ENCODE results near the gene GYPC.

The GYPC gene

DNA sequence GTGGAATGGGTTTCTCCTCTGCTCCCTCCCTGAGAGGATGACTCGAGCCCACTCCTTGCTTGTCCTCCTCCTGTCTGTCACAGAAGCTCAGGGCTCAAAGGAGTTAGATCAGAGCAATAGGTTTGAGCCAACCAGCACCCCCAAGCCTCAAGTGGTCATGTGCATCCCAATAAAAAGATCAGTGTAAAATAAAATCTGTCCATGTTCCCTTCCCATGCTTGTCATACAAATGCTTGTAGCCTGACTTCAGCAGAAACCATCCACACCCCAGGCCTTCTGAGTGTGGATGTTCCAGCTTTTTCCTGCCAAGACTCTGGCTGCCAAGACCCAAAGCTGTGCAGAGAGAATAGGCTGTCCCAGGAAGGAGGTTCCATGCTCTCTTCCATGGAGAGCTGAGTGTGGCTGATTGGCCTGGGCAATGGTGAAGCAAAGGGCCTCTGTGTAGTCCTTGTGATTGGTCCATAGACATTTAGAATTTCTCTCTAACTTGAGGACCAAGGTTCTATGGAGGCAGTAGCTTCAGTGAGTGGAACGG is 67.4 kb downstream of the GYPC start:
- no peak overlapping the region for H3K27ac ChIP-seq (ENCODE audit: low read depth, low read length)
- no peak overlapping the region for H3K9ac ChIP-seq (ENCODE audit: low read depth in 1 of 2, low read length in 2 of 2)
- no peaks in the 10 kb centered on the region for H3K36me3 ChIP-seq (ENCODE audit: control insufficient read depth in 1 of 2, insufficient read depth in 2 of 2, low read length in 2 of 2)
- H3K4me3 ChIP-seq (ENCODE audit: low read depth in 1 of 2, low read length in 2 of 2), result no peak overlapping the region
- no peaks in the 10 kb centered on the region for H3K4me1 ChIP-seq (ENCODE audit: control insufficient read depth in 1 of 2, insufficient read depth in 2 of 2, low read length in 2 of 2)
- H3K27me3 ChIP-seq (ENCODE audit: control insufficient read depth in 1 of 2, insufficient read depth in 2 of 2, low read length in 2 of 2), result no peaks in the 10 kb centered on the region
- no peaks in the 10 kb centered on the region for H3K9me3 ChIP-seq (ENCODE audit: control insufficient read depth in 1 of 2, low read length in 2 of 2)

DNA sequence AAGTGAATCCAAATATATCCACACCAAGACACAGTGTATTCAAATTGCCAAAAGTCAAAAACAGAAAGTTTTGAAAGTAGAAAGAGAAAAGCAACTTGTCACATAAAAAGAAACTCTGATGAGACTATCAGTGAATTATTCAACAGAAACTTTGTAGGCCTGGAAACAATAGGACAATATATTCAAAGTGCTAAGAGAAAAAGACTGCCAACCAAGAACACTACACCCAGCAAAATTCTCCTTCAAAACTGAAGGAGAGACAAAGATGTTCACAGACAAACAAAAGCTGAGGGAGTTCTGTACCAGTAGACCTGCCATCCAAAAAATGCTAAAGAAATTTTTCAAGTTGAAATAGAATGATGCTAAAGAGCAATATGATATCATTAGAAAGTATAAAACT is 69.6 kb downstream of the GYPC start:
- H3K9ac ChIP-seq (ENCODE audit: low read depth in 1 of 2, low read length in 2 of 2), result no peak overlapping the region
- no peaks in the 10 kb centered on the region for H3K36me3 ChIP-seq (ENCODE audit: control insufficient read depth in 1 of 2, insufficient read depth in 2 of 2, low read length in 2 of 2)

DNA sequence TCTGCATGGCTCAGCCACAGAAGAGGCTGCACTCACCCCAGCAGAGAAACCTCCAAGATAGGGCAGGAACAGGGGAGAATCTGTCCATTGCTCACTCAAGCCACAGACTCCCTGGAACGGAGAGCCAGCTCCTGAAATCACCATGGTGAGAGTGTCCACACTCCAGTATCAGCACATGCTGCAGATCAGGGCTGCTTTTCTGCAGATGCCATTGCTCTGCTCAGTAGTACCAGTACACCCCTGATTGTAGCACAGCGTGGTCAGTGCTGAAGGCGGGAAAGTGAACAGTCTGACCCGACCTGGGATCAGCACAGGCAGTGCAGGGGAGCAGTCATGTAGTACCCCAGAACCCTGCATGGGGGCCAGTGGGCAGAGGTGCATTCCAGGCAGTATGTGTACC is 73.9 kb downstream of the GYPC start:
- Histone ChIP-seq H3K36me3 (ENCODE audit: control insufficient read depth in 1 of 2, insufficient read depth in 2 of 2, low read length in 2 of 2) (no peaks in the 10 kb centered on the region), H3K27me3 (ENCODE audit: control insufficient read depth in 1 of 2, insufficient read depth in 2 of 2, low read length in 2 of 2) (no peaks in the 10 kb centered on the region), H3K27ac (ENCODE audit: low read depth, low read length) (no peak overlapping the region)

More for the DNA sequence above, 69.6 kb downstream of the GYPC start:
- H3K4me1 ChIP-seq (ENCODE audit: control insufficient read depth in 1 of 2, insufficient read depth in 2 of 2, low read length in 2 of 2), result no peaks in the 10 kb centered on the region
- no peak overlapping the region for H3K4me3 ChIP-seq (ENCODE audit: low read depth in 1 of 2, low read length in 2 of 2)
- H3K9me3 ChIP-seq (ENCODE audit: control insufficient read depth in 1 of 2, low read length in 2 of 2), result no peaks in the 10 kb centered on the region
- H3K27me3 ChIP-seq (ENCODE audit: control insufficient read depth in 1 of 2, insufficient read depth in 2 of 2, low read length in 2 of 2), result no peaks in the 10 kb centered on the region
- no peak overlapping the region for H3K27ac ChIP-seq (ENCODE audit: low read depth, low read length)

DNA sequence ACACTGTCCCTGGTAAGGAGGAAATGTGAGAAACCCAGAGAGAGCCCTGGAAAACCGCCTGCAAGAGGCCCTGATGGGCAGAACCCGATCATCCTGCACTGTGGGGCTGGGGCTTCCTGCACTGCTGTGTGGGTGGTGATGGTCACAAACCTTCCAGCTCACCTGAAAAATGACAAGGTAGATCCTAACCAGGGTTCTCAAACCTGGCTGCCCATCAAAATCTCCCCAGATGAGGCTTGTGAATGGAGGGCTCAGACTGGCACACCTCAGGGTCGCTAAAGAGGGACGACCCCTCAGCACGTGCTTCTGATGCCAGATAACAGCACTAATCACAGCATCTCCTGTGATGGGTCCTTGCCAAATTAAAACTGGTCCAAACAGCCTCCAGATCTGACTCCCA is 74.7 kb downstream of the GYPC start:
- no peak overlapping the region for H3K27ac ChIP-seq (ENCODE audit: low read depth, low read length)
- no peaks in the 10 kb centered on the region for H3K4me1 ChIP-seq (ENCODE audit: control insufficient read depth in 1 of 2, insufficient read depth in 2 of 2, low read length in 2 of 2)
- H3K9ac ChIP-seq (ENCODE audit: low read depth in 1 of 2, low read length in 2 of 2), result no peak overlapping the region
- H3K9me3 ChIP-seq (ENCODE audit: control insufficient read depth in 1 of 2, low read length in 2 of 2), result no peaks in the 10 kb centered on the region
- no peaks in the 10 kb centered on the region for H3K36me3 ChIP-seq (ENCODE audit: control insufficient read depth in 1 of 2, insufficient read depth in 2 of 2, low read length in 2 of 2)
- no peaks in the 10 kb centered on the region for H3K27me3 ChIP-seq (ENCODE audit: control insufficient read depth in 1 of 2, insufficient read depth in 2 of 2, low read length in 2 of 2)
- H3K4me3 ChIP-seq (ENCODE audit: low read depth in 1 of 2, low read length in 2 of 2), result no peak overlapping the region

More for the DNA sequence above, 73.9 kb downstream of the GYPC start:
- no peaks in the 10 kb centered on the region for H3K4me1 ChIP-seq (ENCODE audit: control insufficient read depth in 1 of 2, insufficient read depth in 2 of 2, low read length in 2 of 2)
- no peak overlapping the region for H3K9ac ChIP-seq (ENCODE audit: low read depth in 1 of 2, low read length in 2 of 2)
- no peak overlapping the region for H3K4me3 ChIP-seq (ENCODE audit: low read depth in 1 of 2, low read length in 2 of 2)
- no peaks in the 10 kb centered on the region for H3K9me3 ChIP-seq (ENCODE audit: control insufficient read depth in 1 of 2, low read length in 2 of 2)

- Histone ChIP-seq H3K36me3 (ENCODE audit: control insufficient read depth in 1 of 2, insufficient read depth in 2 of 2, low read length in 2 of 2) (no peaks in the 10 kb centered on the region), H3K9me3 (ENCODE audit: control insufficient read depth in 1 of 2, low read length in 2 of 2) (no peaks in the 10 kb centered on the region), H3K4me3 (ENCODE audit: low read depth in 1 of 2, low read length in 2 of 2) (no peak overlapping the region), H3K27me3 (ENCODE audit: control insufficient read depth in 1 of 2, insufficient read depth in 2 of 2, low read length in 2 of 2) (no peaks in the 10 kb centered on the region), H3K9ac (ENCODE audit: low read depth in 1 of 2, low read length in 2 of 2) (no peak overlapping the region), H3K27ac (ENCODE audit: low read depth, low read length) (no peak overlapping the region), H3K4me1 (ENCODE audit: control insufficient read depth in 1 of 2, insufficient read depth in 2 of 2, low read length in 2 of 2) (no peaks in the 10 kb centered on the region)
These were observed 75.4 kb downstream of the GYPC start for GRCh38 chr2:126731353-126731752.

- Histone ChIP-seq H3K4me3 (ENCODE audit: low read depth in 1 of 2, low read length in 2 of 2) (no peak overlapping the region), H3K27me3 (ENCODE audit: control insufficient read depth in 1 of 2, insufficient read depth in 2 of 2, low read length in 2 of 2) (no peaks in the 10 kb centered on the region)
These were observed 76.8 kb downstream of the GYPC start for GRCh38 chr2:126732682-126733245.

DNA sequence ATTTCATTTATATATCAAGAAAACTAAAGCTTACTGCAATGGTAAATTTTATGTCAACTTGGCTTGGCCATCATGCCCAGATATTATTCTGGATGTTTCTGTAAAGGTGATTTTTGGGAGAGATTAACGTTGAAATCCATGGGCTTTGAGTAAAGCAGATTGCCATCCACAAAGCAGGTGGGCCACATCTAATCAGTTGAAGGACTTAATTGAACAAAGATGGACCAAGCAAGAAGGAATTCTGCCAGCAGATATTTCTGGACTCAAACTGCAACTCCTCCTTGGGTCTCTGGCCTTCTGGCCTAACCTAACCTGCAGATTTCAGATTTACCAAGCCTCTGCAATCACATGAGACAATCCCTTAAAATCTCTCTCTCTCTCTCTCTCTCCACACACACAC is 77.8 kb downstream of the GYPC start:
- Histone ChIP-seq H3K9me3 (ENCODE audit: control insufficient read depth in 1 of 2, low read length in 2 of 2) (no peaks in the 10 kb centered on the region), H3K27ac (ENCODE audit: low read depth, low read length) (no peak overlapping the region), H3K9ac (ENCODE audit: low read depth in 1 of 2, low read length in 2 of 2) (no peak overlapping the region), H3K27me3 (ENCODE audit: control insufficient read depth in 1 of 2, insufficient read depth in 2 of 2, low read length in 2 of 2) (no peaks in the 10 kb centered on the region), H3K4me1 (ENCODE audit: control insufficient read depth in 1 of 2, insufficient read depth in 2 of 2, low read length in 2 of 2) (no peaks in the 10 kb centered on the region), H3K36me3 (ENCODE audit: control insufficient read depth in 1 of 2, insufficient read depth in 2 of 2, low read length in 2 of 2) (no peaks in the 10 kb centered on the region), H3K4me3 (ENCODE audit: low read depth in 1 of 2, low read length in 2 of 2) (no peak overlapping the region)

More at GRCh38 chr2:126732682-126733245, 76.8 kb downstream of the GYPC start:
- Histone ChIP-seq H3K9me3 (ENCODE audit: control insufficient read depth in 1 of 2, low read length in 2 of 2) (no peaks in the 10 kb centered on the region), H3K27ac (ENCODE audit: low read depth, low read length) (no peak overlapping the region), H3K4me1 (ENCODE audit: control insufficient read depth in 1 of 2, insufficient read depth in 2 of 2, low read length in 2 of 2) (no peaks in the 10 kb centered on the region), H3K9ac (ENCODE audit: low read depth in 1 of 2, low read length in 2 of 2) (no peak overlapping the region), H3K36me3 (ENCODE audit: control insufficient read depth in 1 of 2, insufficient read depth in 2 of 2, low read length in 2 of 2) (no peaks in the 10 kb centered on the region)

DNA sequence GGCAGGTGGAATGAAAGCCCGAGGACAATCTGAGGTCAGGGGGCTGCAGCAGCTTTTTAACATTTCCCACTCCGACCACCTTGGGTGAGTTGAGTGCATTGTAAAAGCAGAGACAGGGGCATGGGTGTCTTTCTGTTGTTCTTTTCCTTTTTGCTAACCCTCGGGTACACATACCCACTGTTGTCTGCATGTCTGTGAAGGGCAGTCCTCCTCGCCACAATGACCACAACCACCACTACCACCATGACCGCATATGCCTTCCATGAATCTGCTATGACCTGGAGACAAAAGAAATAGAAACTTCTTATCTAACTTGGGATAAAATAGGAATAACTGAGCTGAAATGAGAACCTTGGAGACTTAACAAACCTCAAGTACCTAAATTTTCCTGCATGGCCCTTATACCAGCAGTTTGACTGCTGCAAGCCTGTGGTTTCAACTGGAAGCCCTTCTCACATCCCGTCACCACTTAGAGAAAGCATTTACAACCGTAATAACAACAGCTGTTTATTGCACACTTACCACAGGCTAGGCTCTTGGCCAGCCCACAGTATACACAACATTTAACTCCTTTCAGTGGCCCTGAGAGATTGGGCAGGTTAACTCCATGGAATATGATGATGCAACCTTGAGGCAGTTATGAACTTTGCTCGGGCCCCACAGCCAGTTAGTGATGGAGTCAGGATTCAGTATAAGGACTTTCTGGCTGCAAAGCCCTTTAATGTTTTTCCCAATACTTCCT is 80.3 kb downstream of the GYPC start:
- Histone ChIP-seq H3K9ac (ENCODE audit: low read depth in 1 of 2, low read length in 2 of 2) (no peak overlapping the region), H3K27me3 (ENCODE audit: control insufficient read depth in 1 of 2, insufficient read depth in 2 of 2, low read length in 2 of 2) (no peaks in the 10 kb centered on the region), H3K27ac (ENCODE audit: low read depth, low read length) (no peak overlapping the region)

GRCh38 chr2:126739141-126739540 is 83.2 kb downstream of the GYPC start:
- H3K4me1 ChIP-seq (ENCODE audit: control insufficient read depth in 1 of 2, insufficient read depth in 2 of 2, low read length in 2 of 2), result no peaks in the 10 kb centered on the region
- no peak overlapping the region for H3K27ac ChIP-seq (ENCODE audit: low read depth, low read length)
- no peaks in the 10 kb centered on the region for H3K27me3 ChIP-seq (ENCODE audit: control insufficient read depth in 1 of 2, insufficient read depth in 2 of 2, low read length in 2 of 2)
- no peak overlapping the region for H3K4me3 ChIP-seq (ENCODE audit: low read depth in 1 of 2, low read length in 2 of 2)
- H3K9ac ChIP-seq (ENCODE audit: low read depth in 1 of 2, low read length in 2 of 2), result no peak overlapping the region
- H3K9me3 ChIP-seq (ENCODE audit: control insufficient read depth in 1 of 2, low read length in 2 of 2), result no peaks in the 10 kb centered on the region
- no peaks in the 10 kb centered on the region for H3K36me3 ChIP-seq (ENCODE audit: control insufficient read depth in 1 of 2, insufficient read depth in 2 of 2, low read length in 2 of 2)

More for the DNA sequence above, 80.3 kb downstream of the GYPC start:
- Histone ChIP-seq H3K36me3 (ENCODE audit: control insufficient read depth in 1 of 2, insufficient read depth in 2 of 2, low read length in 2 of 2) (no peaks in the 10 kb centered on the region), H3K4me1 (ENCODE audit: control insufficient read depth in 1 of 2, insufficient read depth in 2 of 2, low read length in 2 of 2) (no peaks in the 10 kb centered on the region), H3K9me3 (ENCODE audit: control insufficient read depth in 1 of 2, low read length in 2 of 2) (no peaks in the 10 kb centered on the region), H3K4me3 (ENCODE audit: low read depth in 1 of 2, low read length in 2 of 2) (no peak overlapping the region)

GRCh38 chr2:126744640-126745039 is 88.7 kb downstream of the GYPC start:
- H3K4me3 ChIP-seq (ENCODE audit: low read depth in 1 of 2, low read length in 2 of 2), result no peak overlapping the region

More at GRCh38 chr2:126744640-126745039, 88.7 kb downstream of the GYPC start:
- H3K4me1 ChIP-seq (ENCODE audit: control insufficient read depth in 1 of 2, insufficient read depth in 2 of 2, low read length in 2 of 2), result no peaks in the 10 kb centered on the region
- no peaks in the 10 kb centered on the region for H3K27me3 ChIP-seq (ENCODE audit: control insufficient read depth in 1 of 2, insufficient read depth in 2 of 2, low read length in 2 of 2)
- H3K36me3 ChIP-seq (ENCODE audit: control insufficient read depth in 1 of 2, insufficient read depth in 2 of 2, low read length in 2 of 2), result no peaks in the 10 kb centered on the region
- no peak overlapping the region for H3K9ac ChIP-seq (ENCODE audit: low read depth in 1 of 2, low read length in 2 of 2)
- no peak overlapping the region for H3K27ac ChIP-seq (ENCODE audit: low read depth, low read length)
- no peaks in the 10 kb centered on the region for H3K9me3 ChIP-seq (ENCODE audit: control insufficient read depth in 1 of 2, low read length in 2 of 2)
